Endodermal cell (in vitro differentiated cells): ENCODE measurements around the gene SLC17A9. TPM values are rescaled to one million over a fixed set of nuclear protein-coding genes. Genes with fewer than 3 reads are reported as not detected.
"Not testable (repeated sequence)": the region's sequence is repeated elsewhere in the genome, so short reads cannot be mapped to it uniquely, and the experiment has no call there.

Source experiments
- DNase-seq: peaks from one replicate; pipeline ENCODE4 v3.0.0-alpha.2; 2017
- H3K27ac ChIP-seq: 2 replicates; pipeline ENCODE4 v1.5.1; 2013; ENCODE audit warnings: mild to moderate bottlenecking, low read depth, low read length, moderate library complexity
- H3K27me3 ChIP-seq: 2 replicates; pipeline ENCODE4 v1.6.1; 2013; ENCODE audit warnings: mild to moderate bottlenecking, low read length, moderate library complexity; ENCODE audit not compliant: insufficient read depth, control insufficient read depth, poor library complexity, severe bottlenecking
- H3K36me3 ChIP-seq: 2 replicates; pipeline ENCODE4 v1.7.0; 2013; ENCODE audit warnings: mild to moderate bottlenecking, low read length, moderate library complexity; ENCODE audit not compliant: control insufficient read depth, insufficient read depth
- H3K4me1 ChIP-seq: one replicate; pipeline ENCODE4 v1.7.0; 2013; ENCODE audit warnings: low read length; ENCODE audit not compliant: control insufficient read depth, insufficient read depth
- H3K4me3 ChIP-seq: 2 replicates; pipeline ENCODE4 v1.5.1; 2013; ENCODE audit warnings: mild to moderate bottlenecking, low read length, moderate library complexity
- H3K9ac ChIP-seq: 2 replicates; pipeline ENCODE4 v1.6.1; 2013; ENCODE audit warnings: mild to moderate bottlenecking, low read length, moderate library complexity; ENCODE audit not compliant: poor library complexity, severe bottlenecking; ENCODE audit errors: extremely low read depth
- H3K9me3 ChIP-seq: 2 replicates; pipeline ENCODE4 v1.6.1; 2013; ENCODE audit warnings: mild to moderate bottlenecking, low read length, moderate library complexity; ENCODE audit not compliant: control insufficient read depth
- H3K27ac Mint-ChIP-seq: 2 replicates; pipeline ENCODE4 v1.8.0; 2020; ENCODE audit warnings: mixed read lengths
- H3K27me3 Mint-ChIP-seq: 2 replicates; pipeline ENCODE4 v1.8.0; 2021; ENCODE audit warnings: mild to moderate bottlenecking, mixed read lengths; ENCODE audit not compliant: insufficient read depth
- H3K36me3 Mint-ChIP-seq: 2 replicates; pipeline ENCODE4 v1.8.0; 2020; ENCODE audit warnings: low read depth, mixed read lengths
- H3K4me1 Mint-ChIP-seq: 2 replicates; pipeline ENCODE4 v1.8.0; 2020; ENCODE audit warnings: mixed read lengths
- H3K4me3 Mint-ChIP-seq: 2 replicates; pipeline ENCODE4 v1.8.0; 2020; ENCODE audit warnings: mild to moderate bottlenecking, moderate library complexity, mixed read lengths
- H3K9me3 Mint-ChIP-seq: 2 replicates; pipeline ENCODE4 v1.8.0; 2020; ENCODE audit warnings: mild to moderate bottlenecking, mixed read lengths
- CTCF ChIP-seq: fragments of 200-600 bp; sonication (generic); conservative IDR thresholded peaks from 2 replicates; pipeline ENCODE4 v1.5.0; 2021; ENCODE audit warnings: antibody characterized with exemption, mild to moderate bottlenecking
- WGBS, 2 experiments: methylation state at CpG; one replicate each; pipeline versions ENCODE4 v1.1.5 to v1.1.7; 2013; ENCODE audit warnings: missing lambda C conversion rate in 2 of 2, mixed read lengths in 1 of 2; ENCODE audit not compliant: insufficient coverage in 1 of 2, insufficient read length in 1 of 2; 5-methylcytosine and 5-hydroxymethylcytosine counted together
- total RNA-seq, 2 donors: library from RNA; stranded (reverse); fragmentation: NEBNext Ultra II Directional in 1 of 2; extraction: Animal tissue kit (Norgen Biotek cat#: 25700) in 1 of 2; gene quantifications; 2 replicates in 1 of 2; 3 replicates in 1 of 2; pipeline ENCODE4 v1.2.1, GENCODE V29; 2021

The SLC17A9 gene
- total RNA-seq, 2 donors from 2014 or later: 8.9 to 10.2 TPM

GRCh38 chr20:62959998-62960436 lies 7.5 kb downstream of the SLC17A9 start:
- no peak overlapping the region for H3K27ac Mint-ChIP-seq
- no peak overlapping the region for H3K4me3 ChIP-seq
- H3K9ac ChIP-seq: no peak overlapping the region
- H3K9me3 Mint-ChIP-seq: no peaks in the 10 kb centered on the region
- no peaks in the 10 kb centered on the region for H3K9me3 ChIP-seq
- TF ChIP-seq CTCF: no peak
- WGBS, 2 experiments: 94 to 95% methylated on average over 17 to 20 of the region's 20 CpGs
- no peak overlapping the region for H3K4me3 Mint-ChIP-seq
- DNase-seq: no peak
- no peaks in the 10 kb centered on the region for H3K27me3 ChIP-seq
- no peaks in the 10 kb centered on the region for H3K36me3 ChIP-seq
- no peaks in the 10 kb centered on the region for H3K36me3 Mint-ChIP-seq
- no peak overlapping the region for H3K27ac ChIP-seq
- peaks cover 5% of the 10 kb centered on the region for H3K4me1 ChIP-seq
- no peaks in the 10 kb centered on the region for H3K27me3 Mint-ChIP-seq
- peaks cover 12% of the 10 kb centered on the region for H3K4me1 Mint-ChIP-seq

- H3K9ac ChIP-seq, H3K4me1 ChIP-seq, H3K4me3 ChIP-seq, H3K9me3 ChIP-seq, H3K36me3 ChIP-seq, H3K27me3 Mint-ChIP-seq, H3K27ac Mint-ChIP-seq, H3K27me3 ChIP-seq, H3K36me3 Mint-ChIP-seq, H3K9me3 Mint-ChIP-seq, H3K4me3 Mint-ChIP-seq, H3K27ac ChIP-seq, H3K4me1 Mint-ChIP-seq: not testable (repeated sequence)
- peak; percentile 79 for DNase-seq
- 94 to 98% methylated on average over 11 to 22 of the region's 31 CpGs for WGBS, 2 experiments
Observed at GRCh38 chr20:62960446-62961309, 8.2 kb downstream of the SLC17A9 start.

- peak; percentile 86 for DNase-seq
- Histone ChIP-seq H3K9ac (no peak overlapping the region), H3K4me3 (no peak overlapping the region), H3K27me3 (no peaks in the 10 kb centered on the region), H3K36me3 (no peaks in the 10 kb centered on the region), H3K9me3 (no peaks in the 10 kb centered on the region), H3K27ac (no peak overlapping the region), H3K4me1 (no peaks in the 10 kb centered on the region)
- peaks cover 2% of the 10 kb centered on the region for H3K4me1 Mint-ChIP-seq
- TF ChIP-seq CTCF: no peak
- H3K4me3 Mint-ChIP-seq: no peak overlapping the region
- 87% methylated on average over 9 to 19 of the region's 19 CpGs for WGBS, 2 experiments
- no peak overlapping the region for H3K27ac Mint-ChIP-seq
- H3K27me3 Mint-ChIP-seq: no peaks in the 10 kb centered on the region
- no peaks in the 10 kb centered on the region for H3K9me3 Mint-ChIP-seq
- H3K36me3 Mint-ChIP-seq: no peaks in the 10 kb centered on the region
Observed at GRCh38 chr20:62961310-62961783, 8.8 kb downstream of the SLC17A9 start.
